OCI-LY1 (cell line): Measurements from ENCODE around the gene PSME2.

Experiments
- EZH2 ChIP-seq: fragments of 200-600 bp; sonication (generic), shearing (Covaris generic); IDR thresholded peaks from 2 replicates; pipeline ENCODE4 v1.8.0; 2017; ENCODE audit warnings: borderline replicate concordance, mixed run types, mild to moderate bottlenecking, antibody characterized with exemption, low read length, moderate library complexity, mixed read lengths
- TF ChIP-seq, protein P1 (sequence below): fragments of 200-600 bp; sonication (generic), shearing (Covaris generic); IDR thresholded peaks from 2 replicates; pipeline ENCODE4 v1.5.1; 2017; ENCODE audit warnings: mild to moderate bottlenecking, antibody characterized with exemption, low read length, moderate library complexity, mixed read lengths

DNA sequence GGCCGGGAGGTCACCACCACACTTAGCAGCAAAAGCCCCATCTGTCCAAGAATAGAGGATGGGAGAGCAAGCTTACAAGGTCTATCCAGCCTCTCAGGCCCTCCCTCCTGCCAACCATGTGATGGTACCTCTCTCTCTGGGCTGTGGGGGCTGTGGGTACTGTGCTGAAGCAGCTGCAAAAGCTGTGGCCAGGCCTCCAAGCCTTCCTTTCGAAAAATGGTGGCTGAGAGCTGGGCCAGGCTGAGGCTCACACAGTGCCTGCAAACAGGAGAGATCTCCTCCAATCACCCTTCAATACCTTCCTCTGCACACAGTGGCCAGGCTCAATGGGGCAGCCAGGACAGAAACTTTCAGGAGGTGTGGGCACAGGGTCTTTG lies 41.1 kb upstream of the PSME2 start:
- no peak for TF ChIP-seq EZH2
- TF ChIP-seq, protein P1, sequence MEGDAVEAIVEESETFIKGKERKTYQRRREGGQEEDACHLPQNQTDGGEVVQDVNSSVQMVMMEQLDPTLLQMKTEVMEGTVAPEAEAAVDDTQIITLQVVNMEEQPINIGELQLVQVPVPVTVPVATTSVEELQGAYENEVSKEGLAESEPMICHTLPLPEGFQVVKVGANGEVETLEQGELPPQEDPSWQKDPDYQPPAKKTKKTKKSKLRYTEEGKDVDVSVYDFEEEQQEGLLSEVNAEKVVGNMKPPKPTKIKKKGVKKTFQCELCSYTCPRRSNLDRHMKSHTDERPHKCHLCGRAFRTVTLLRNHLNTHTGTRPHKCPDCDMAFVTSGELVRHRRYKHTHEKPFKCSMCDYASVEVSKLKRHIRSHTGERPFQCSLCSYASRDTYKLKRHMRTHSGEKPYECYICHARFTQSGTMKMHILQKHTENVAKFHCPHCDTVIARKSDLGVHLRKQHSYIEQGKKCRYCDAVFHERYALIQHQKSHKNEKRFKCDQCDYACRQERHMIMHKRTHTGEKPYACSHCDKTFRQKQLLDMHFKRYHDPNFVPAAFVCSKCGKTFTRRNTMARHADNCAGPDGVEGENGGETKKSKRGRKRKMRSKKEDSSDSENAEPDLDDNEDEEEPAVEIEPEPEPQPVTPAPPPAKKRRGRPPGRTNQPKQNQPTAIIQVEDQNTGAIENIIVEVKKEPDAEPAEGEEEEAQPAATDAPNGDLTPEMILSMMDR: no peak
